GM18867 (cell line): ENCODE data around the gene NHERF2.
"Not testable (repeated sequence)": the region's sequence is repeated elsewhere in the genome, so short reads cannot be mapped to it uniquely, and the experiment has no call there.

Source experiments
- ATAC-seq: cut with Tn5 transposase; IDR thresholded peaks from one replicate; pipeline ENCODE4 v1.9.1; 2021; ENCODE audit warnings: mild to moderate bottlenecking, moderate library complexity; ENCODE audit not compliant: unreplicated experiment

The NHERF2 gene

DNA sequence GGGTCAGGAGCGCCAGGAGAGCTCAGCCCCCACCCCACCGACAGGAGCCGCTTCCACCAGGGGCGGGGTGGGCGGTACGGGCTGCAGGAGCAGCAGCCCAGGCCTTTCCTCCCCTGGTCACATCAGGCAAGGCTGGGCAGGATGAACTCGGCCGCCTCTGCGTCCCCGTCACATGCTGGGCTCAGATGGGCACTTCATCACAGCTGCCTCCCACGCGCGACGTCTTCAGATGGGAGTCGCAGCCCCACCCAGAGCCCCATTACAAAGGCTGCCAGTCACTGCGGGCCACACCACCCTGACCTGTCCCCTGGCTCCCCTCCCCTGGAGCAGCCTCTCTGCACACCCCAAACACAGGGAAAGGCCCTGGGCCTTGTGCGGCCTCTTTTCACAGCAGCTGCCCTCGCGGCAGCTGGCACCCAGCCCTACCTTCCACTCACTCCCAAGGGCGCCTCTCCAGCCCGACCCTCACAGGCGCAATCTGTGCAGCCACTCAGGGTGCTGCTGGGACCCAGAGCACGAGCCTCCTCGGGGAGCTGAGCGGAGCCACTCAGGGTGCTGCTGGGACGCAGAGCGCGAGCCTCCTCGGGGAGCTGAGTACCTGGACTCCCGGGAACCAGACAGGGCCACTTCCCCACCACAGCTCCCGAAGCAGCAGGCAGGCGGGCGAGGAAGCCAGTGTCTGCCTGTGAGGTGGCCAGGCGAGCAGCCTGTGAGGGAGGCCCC is 21.7 kb upstream of the NHERF2 start:
- no peak for ATAC-seq

DNA sequence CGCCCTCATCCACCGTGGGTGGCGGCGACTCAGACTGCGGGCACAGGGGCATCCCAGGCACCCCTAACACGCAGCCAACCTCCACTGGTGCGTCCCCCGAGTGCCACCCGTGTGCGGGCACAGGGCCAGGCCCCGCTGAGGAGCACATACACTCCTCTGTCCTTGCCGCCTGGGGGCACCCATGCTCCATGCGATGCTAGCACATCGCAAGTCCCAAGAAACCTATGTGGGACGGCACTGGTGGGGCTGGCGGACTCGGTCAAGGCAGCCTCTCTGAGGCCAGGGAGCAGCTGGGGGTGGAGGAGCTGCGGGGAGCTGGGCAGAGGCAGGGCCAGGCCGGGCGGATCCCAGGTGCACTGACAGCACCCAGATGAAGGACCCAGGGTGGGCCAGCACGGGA is 21.1 kb upstream of the NHERF2 start:
- ATAC-seq = no peak

DNA sequence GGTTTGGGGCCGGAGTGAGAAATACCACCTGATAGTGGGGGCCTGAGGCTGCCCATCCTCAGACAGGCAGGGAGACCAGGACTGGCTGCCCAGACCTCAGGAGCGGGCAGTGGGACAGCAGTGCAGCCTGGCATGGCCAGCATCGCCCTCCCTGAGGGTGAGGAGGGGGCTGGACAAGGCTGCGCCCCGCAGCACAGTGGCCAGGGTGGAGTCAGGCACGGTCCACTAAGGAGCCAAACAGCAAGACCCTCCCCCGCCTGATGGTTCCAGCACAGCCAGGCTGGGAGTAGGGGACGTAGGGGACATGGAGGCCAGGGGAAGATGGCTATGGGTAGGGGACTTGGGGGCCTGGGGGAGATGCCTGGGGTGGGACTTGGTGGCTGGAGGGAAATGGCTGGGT is 20.4 kb upstream of the NHERF2 start:
- no peak for ATAC-seq

DNA sequence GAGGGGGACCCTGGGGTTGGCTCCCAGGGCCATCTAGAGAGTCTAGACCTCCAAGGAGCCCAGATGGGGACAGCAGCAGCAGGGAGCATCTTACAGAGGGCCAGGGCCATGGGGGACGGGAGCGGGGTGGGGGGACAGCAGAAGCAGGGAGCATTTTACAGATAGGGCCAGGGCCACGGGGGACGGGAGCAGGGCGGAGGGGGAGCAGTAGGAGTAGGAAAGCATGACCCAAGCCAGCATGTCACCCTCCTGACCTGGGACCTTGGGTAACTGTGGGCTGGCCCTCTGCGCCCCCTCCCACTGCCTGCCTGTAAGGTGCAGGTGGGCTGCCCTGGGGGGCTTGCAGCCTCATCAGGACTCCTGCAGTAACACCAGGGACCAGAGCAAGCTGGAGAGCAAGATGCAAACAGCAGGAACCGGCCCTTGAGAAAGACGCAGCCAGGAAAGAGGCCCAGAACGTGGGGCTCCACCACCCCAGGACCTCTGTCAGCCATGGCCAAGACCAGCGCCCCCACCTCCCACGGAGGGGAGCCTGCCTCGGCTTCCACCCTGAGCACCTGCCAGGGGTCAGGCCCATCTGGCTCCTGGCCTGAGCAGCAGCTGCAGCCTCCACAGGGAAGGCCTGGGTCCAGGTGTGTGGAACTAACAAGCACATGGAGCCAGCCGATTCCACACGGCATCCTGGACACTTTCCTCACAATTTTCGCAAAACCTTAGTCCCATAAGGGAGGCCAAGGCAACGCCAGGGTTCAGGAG is 19.4 kb upstream of the NHERF2 start:
- ATAC-seq = no peak

DNA sequence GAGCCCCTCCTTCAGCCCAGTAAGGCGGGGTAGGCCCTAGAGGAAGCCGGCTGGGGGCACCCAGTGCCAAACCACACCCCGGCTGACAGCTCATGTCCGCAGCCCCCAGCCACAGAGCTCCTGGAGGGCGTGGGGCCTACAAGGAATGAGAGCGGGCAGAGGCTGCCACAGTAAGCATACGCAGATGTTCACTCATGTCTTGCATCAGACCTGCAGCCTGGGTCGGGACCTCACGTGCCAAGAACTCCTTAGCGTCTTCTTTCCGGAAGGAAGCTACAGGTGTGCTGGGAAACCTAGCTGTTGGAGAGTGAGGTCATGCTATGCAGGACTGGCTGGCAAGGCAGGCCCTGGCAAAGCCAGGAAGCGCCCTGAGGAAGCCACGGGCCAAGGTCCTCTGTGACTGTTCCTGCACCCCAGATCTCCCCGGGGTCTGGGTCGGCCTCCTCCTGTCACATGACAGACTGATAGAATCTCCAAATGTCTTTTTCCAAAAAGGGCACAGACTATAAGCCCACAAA is 18.6 kb upstream of the NHERF2 start:
- ATAC-seq = no peak

DNA sequence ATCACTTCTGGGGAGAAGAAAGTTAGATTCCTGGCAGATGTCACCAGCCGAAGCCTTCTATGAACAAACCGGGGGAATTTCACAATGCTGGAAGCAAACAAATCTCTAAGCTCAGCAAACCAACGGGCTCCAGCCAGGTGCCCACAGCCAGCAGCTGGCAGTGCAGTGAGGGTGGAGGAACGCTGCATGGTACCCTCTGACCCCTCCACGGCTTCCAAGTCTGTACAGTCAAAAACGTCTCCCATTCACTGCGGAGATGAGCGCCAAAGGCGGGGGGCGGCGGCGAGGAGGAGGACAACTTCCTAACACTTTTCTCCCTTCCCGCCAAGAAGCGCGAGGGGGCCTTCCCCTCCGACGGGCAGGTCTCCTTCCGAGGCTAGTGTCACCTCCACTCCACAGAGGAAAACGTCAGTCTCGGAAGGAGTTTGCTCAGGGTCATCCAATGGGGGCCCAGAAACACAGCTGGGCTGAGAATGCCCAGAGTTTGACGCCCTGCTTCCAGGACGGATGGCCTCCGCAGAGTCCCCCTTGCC is 18.0 kb upstream of the NHERF2 start:
- peak; percentile 4 for ATAC-seq

DNA sequence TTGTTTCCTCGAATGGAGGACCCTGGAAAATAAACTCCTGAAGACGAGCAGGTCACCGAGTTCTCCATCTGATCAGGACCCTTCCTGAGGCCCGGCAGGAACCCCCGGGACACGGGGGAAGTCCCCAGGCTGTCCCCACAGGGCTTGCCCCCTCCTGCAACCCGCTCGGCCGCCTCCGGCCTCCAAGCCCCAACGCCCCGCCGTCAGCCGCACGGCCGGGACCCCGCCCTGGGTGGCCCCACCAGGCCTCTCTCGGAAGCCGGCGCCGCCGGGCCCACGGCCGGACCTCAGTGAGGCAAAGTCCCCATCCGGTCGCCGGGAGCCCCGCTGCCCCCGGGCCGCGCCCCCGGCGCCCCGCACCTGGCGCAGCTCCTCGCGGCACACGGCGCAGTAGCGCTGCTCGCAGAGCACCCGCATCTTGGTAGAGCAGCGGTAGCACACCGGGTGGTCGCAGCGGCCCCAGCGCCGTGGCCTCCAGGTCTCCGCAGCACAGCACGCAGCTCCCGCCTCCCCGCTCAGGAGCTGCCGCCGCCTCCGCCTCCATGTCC is 17.5 kb upstream of the NHERF2 start:
- ATAC-seq = peak; percentile 29

DNA sequence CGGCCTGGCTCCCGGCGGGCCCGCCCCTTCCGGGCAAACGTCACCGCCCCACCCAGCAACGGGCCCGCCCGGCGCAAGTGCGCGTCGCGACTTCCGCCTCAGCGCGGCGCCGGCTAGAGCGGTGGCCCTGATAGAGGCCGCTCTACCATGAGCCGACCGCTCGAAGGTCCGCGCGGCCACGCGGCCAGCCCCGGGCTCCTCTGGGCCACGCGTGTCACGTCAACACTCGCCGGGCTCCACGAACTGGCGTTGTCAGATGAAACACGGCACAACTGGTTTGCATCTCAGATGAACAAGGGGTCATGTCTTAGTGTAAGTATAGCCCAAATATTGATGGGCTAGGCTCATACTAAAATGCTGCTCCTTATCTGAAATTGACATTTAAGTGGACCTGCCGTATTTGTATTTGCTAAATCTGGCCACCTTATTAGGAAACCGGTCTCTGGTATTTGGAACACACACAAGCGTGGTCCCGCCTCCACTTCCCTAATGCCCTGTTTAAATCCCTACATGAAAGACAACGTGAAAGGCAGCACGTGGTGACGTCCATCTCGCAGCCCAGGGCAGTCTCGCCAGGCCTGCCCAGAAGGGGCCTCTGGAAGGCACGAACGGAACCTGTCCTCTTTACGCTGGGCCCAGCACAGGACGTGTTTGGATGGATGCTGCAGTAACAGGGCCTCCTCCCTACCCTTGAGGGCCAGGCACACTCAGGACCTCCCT is 16.8 kb upstream of the NHERF2 start, which contains the start of gene ZNF598:
TSS of gene ZNF598 (minus strand) at position 31 of the 720 bp plus-strand sequence.
- peak; percentile 85 for ATAC-seq

DNA sequence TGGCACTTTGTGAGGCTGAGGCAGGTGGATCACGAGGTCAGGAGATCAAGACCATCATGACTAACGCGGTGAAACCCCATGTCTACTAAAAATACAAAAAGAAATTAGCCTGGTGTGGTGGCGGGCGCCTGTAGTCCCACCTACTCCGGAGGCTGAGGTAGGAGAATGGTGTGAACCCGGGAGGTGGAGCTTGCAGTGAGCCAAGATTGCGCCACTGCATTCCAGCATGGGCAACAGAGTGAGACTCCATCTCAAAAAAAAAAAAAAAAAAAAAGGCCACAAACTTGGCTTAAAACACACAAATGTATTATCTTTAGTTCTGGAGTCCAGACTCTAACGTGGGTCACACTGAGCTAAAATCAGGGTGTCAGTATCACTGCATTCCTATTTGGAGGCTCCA is 15.0 kb upstream of the NHERF2 start:
- not testable (repeated sequence) for ATAC-seq

DNA sequence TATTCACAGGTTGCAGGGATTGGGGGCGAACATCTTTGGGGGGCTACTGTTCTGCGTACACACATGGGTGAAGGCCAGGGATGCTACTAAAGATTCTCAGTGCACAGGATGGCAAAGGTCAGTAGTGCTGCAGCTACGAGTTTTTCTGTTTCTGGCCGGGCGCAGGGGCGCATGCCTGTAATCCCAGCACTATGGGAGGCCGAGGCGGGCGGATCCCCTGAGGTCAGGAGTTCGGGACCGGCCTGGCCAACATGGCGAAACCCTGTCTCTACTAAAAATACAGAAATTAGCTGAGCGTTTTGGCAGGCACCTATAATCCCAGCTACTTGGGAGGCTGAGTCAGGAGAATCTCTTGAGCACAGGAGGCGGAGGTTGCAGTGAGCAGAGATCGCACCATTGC is 13.2 kb upstream of the NHERF2 start:
- ATAC-seq = no peak

DNA sequence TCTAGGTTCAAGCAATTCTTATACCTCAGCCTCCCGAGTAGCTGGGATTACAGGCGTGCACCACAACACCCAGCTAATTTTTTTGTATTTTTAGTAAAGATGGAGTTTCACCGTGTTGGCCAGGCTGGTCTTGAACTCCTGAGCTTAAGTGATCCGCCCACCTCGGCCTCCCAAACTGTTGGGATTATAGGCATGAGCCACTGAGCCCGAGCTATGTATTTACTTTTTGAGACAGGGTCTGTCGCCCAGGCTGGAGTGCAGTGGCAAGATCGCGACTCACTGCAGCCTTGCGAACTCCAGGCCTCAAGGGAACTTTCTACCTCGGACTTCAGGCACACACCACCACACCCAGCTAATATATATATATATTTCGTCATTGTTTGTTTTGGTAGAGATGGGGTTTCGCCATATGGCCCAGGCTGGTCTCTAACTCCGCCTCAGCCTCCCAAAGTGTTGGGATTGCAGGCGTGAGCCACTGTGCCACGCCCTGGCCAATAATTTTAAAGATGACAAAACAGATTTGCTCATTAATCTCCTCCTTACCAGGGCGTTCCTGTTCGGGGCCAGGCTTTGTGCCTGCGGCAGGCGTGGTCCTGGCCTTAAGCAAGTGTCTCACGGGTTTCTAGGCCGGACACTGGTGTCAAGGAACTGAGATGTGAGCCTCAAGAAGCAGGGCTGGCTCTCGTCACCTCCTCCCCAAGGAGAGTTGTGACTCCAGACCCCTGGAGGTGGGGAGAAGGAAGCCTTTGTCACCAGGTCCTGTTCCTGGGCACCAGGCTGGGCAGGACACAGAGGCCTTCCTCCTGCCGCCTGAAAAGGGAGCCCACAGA is 11.4 kb upstream of the NHERF2 start:
- ATAC-seq = no peak

DNA sequence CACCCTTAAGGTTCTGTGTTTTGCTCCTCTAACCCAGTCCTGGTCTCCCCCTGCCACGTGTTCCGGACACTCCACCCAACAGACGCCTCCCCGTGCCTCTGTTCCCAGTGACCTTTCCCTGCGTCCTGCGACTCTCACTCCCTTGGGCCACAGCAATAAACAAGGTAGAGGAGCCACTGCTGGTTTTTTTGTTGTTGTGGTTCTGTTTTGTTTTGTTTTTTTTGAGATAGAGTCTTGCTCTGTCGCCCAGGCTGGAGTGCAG is 10.8 kb upstream of the NHERF2 start:
- ATAC-seq = no peak

DNA sequence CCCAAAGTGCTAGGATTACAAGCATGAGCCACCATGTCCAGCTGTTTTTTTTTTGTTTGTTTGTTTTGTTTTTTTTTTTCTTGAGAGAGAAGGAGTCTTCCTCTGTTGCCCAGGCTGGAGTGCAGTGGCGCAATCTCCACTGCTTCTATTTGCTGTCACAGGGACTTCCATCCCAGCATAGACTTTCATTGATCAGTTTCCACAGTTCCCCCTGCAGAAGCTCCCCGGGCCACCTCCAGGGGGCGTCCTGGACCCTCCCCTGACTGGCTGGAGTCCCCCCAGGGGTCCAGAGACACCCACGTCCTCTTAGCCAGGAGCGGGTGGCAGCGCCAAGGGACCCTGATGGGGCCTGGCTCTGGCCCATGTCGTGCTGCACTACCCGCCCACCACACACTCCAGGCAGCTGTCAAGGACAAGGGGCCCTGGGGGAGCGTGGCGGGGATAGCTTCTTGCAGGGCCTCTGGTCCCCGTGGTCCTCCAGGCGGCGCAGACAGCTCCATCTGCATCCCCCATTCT is 10.2 kb upstream of the NHERF2 start:
- ATAC-seq = no peak

DNA sequence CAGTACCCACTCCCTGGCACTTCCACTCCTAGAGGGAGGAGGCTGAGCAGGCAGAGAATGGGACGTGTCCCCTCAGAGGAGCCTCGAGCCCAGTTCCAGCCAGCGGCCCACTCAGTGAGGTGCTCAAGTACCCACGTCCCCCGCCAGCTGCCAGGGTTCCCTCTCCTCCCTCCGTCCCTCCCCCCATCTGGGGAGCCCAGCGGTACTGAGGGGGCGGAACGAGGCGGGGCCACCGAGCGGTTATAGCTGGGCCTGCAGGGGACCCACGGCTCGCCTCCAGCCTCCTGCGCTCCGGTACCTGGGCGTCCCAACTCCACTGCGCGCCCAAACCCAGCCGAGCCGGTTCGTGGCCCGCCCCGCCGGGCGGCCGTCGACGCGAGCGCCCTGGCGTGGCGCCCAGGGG is 7.2 kb upstream of the NHERF2 start, which contains the start of gene NPW:
TSS of gene NPW (plus strand) at position 268 of the 403 bp plus-strand sequence.
- ATAC-seq = no peak

DNA sequence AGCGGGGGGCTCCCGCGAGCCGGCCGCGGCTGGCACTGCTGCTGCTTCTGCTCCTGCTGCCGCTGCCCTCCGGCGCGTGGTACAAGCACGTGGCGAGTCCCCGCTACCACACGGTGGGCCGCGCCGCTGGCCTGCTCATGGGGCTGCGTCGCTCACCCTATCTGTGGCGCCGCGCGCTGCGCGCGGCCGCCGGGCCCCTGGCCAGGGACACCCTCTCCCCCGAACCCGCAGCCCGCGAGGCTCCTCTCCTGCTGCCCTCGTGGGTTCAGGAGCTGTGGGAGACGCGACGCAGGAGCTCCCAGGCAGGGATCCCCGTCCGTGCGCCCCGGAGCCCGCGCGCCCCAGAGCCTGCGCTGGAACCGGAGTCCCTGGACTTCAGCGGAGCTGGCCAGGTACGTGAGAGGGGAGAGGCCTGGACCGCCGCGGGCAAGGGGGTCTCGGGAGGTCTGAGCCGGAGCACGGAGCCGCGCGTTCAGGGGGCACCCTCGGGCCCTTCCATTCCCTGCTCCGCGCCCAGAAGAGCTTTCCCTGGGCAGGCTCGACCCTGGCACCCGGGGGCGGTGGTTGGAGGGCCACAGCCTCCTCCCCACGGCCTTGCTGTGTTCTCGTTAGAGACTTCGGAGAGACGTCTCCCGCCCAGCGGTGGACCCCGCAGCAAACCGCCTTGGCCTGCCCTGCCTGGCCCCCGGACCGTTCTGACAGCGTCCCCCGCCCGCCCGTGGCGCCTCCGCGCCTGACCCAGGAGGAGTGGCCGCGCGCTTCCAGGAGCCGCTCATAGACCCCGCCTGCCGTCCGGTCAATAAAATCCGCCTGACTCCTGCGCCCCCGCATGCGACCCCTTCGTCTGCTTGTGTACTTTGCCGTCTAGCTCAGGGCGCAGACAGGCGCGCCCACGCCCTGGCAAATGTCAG is 6.5 kb upstream of the NHERF2 start:
- ATAC-seq = no peak

DNA sequence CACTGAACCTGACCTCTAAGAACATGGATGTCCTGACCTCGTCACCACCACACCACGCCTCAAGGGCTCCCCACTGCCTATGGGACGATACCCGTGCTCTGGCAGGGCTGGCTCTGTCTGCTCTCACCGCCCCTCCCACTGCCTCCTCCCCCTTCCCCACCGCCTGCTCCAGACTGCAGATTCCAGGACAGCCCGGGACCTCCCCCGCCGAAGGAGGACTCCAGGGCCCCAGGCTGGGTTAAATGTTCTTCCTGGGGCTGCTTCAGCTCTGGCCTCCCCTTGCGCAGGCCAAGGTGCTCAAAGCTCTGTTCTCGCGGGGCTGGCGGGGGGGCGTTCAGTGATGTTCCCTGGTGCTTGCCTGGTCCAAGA is 4.0 kb upstream of the NHERF2 start:
- ATAC-seq = peak; percentile 5

DNA sequence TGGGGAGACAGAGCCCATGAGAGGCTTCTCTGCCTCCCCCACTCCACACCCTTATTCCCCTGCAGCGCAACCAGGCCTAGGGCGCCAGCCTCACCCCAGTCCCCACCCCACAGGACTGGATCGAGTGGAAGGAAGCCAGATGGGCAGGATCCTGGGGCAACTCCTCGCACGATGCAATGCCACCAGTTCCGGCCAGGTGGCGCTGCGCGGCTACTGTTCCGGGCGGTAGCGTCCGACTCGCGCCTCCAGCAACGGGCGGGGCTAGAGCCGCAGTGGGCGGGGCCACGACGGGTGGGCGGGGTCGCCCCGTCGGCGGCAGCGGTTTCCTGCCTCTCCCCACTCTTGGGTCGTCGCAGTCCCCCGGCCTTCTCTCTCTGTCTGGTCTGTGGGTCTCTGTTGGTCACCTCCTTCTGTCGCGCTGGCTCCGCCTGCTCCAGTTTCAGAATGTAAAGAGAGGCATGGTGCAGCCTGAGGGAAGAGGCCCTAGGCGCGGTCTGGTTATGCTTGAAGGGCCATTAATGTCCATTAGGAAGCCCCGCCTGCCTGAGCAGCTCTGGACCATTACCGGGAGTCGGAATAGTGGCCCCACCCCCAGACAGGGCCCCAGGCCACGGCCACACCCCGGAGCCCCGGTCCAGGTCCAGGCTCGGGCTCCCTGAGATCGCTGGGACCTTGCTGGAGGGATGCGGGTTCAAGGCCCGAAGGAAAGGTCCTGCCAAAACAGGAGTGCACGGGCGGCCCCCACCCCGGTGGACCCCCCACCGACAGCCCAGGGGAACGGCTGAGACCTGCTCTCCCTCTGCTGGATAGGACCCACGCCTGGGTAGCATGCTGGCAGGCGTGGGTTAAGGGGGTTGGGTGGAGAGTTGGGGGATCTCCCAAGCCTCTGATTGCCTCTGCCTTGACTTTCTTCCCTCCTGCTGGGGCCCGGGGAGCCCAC is 3.3 kb upstream of the NHERF2 start:
- peak; percentile 64 for ATAC-seq

DNA sequence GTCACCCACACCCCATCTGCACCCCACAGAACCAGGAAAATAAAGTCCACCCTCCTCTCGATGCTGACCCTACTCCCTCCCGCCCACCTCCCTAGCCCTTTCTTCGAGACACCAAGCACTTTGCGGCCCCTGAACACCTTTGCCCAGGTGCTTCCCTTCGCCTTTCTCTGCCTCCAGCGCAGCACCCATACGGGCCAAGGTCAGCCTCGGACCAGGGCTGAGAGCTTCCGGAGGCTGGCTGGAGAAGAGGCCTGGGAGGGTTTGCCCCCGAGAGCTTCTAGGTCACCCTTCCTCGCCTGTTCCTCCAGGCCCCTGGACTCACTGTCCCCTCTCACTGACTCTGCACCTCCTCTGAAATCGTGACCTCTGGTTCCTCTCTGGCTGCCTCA is 2.7 kb upstream of the NHERF2 start:
- ATAC-seq = no peak
